Measurements from ENCODE around the gene CCDC34.

DNA sequence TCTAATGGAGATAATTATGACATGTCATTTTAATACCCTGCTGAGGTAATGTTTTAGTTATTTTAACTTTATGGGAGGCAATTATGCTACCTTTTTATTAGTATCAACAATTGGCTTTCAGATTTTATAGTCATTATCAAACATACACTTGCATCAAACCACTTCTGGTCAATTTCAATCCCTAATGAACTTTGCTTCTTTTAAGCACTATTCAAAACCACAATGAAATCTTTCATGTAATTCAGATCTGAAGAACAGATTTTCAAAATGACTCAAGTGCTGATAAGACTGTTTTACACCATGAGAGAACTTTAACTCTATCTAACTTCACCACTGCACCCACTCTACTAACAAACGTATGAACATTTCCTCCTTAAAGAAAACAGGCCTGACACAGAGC, 25.9 kb upstream of the CCDC34 start:
- TF ChIP-seq, protein P1, sequence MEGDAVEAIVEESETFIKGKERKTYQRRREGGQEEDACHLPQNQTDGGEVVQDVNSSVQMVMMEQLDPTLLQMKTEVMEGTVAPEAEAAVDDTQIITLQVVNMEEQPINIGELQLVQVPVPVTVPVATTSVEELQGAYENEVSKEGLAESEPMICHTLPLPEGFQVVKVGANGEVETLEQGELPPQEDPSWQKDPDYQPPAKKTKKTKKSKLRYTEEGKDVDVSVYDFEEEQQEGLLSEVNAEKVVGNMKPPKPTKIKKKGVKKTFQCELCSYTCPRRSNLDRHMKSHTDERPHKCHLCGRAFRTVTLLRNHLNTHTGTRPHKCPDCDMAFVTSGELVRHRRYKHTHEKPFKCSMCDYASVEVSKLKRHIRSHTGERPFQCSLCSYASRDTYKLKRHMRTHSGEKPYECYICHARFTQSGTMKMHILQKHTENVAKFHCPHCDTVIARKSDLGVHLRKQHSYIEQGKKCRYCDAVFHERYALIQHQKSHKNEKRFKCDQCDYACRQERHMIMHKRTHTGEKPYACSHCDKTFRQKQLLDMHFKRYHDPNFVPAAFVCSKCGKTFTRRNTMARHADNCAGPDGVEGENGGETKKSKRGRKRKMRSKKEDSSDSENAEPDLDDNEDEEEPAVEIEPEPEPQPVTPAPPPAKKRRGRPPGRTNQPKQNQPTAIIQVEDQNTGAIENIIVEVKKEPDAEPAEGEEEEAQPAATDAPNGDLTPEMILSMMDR (conservative IDR thresholded peaks at IDR 0.05; ENCODE audit: low read depth in 2 of 2), result no peak
- TF ChIP-seq REST (IDR thresholded peaks at IDR 0.05; ENCODE audit: unreplicated experiment) (no peak), CREB1 (CRISPR knock-in tag; IDR thresholded peaks at IDR 0.05; ENCODE audit: low read depth) (no peak), EZH2 (IDR thresholded peaks at IDR 0.05; ENCODE audit: low read depth, unreplicated experiment) (no peak), EZH2phosphoT487 (IDR thresholded peaks at IDR 0.05; ENCODE audit: unreplicated experiment) (no peak), STAT1 (IDR thresholded peaks at IDR 0.05; ENCODE audit: unreplicated experiment) (no peak), POLR2AphosphoS5 (IDR thresholded peaks at IDR 0.05; ENCODE audit: low read depth) (no peak), ZNF114 (CRISPR knock-in tag; IDR thresholded peaks at IDR 0.05) (no peak)

All from GM23338 (cell line).